Smooth muscle cell of the brain vasculature (primary cell): ENCODE measurements around the gene CRIP1.

Source experiments
- DNase-seq: peaks from one replicate; pipeline ENCODE4 v3.0.0-alpha.2; 2012; ENCODE audit warnings: low read depth, low spot score

The CRIP1 gene

GRCh38 chr14:105492031-105492970 lies 5.6 kb downstream of the CRIP1 start:
- DNase-seq: no peak

DNA sequence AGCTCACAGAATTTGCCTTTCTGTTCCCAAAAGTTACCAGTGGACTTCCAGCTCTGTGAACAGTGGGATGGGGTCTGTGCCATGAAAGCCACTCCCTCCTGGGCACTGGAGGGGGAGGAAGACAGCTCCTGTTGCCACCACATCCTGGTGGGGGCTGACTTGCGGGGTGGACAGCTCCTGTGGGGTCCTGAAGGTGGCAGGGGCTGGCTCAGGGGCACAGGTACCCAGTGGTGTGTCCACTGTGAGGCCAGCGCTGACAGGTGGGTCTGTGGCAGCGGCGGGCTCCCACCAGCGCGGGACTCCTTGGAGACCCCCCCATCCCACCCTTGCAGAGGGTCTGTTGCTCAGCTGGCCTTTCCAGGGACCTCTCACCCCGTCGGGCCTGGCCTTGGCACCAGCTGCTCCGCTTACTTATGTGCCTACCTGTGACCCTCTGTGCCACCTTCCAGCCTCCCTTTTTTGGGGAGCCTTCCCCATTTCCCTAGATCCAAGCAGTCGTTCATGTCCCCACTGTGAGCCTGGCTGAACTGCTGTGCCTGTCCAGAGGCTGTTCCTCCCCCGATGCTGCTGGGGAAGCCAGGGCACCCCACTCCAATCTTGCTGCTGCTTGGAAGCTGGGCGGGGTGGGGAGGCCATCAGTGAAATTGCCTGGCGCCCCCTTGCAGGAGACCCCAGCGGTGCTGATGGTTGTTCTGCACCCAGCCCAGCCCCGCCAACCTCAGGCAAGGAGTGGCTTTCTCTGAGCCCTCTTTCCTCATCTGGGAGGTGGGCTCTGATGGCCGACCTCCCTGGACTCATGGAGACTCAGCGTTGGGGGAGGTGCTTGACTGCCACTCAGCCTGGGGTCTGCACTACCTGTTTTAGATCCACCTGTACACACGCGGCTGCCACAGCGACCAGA lies 6.5 kb downstream of the CRIP1 start:
- no peak for DNase-seq

- no peak for DNase-seq
Observed at GRCh38 chr14:105493921-105494605, 7.4 kb downstream of the CRIP1 start.

DNA sequence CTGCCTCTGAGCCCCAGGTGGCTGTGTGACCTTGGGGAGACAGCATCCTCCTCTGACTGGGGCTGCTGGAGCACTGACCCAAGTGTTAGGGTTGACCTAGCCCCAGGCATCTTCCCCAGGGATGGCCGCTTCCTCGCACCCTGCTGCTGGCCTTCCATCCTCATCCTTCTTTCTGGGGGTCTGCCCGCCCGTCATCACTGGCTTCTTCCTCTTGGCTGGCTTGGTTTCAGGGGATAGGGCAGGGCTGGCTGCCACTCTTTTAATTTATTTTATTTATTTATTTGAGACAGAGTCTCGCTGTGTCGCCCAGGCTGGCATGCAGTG lies 7.9 kb downstream of the CRIP1 start:
- no peak for DNase-seq

GRCh38 chr14:105495101-105495989 lies 8.7 kb downstream of the CRIP1 start:
- no peak for DNase-seq

DNA sequence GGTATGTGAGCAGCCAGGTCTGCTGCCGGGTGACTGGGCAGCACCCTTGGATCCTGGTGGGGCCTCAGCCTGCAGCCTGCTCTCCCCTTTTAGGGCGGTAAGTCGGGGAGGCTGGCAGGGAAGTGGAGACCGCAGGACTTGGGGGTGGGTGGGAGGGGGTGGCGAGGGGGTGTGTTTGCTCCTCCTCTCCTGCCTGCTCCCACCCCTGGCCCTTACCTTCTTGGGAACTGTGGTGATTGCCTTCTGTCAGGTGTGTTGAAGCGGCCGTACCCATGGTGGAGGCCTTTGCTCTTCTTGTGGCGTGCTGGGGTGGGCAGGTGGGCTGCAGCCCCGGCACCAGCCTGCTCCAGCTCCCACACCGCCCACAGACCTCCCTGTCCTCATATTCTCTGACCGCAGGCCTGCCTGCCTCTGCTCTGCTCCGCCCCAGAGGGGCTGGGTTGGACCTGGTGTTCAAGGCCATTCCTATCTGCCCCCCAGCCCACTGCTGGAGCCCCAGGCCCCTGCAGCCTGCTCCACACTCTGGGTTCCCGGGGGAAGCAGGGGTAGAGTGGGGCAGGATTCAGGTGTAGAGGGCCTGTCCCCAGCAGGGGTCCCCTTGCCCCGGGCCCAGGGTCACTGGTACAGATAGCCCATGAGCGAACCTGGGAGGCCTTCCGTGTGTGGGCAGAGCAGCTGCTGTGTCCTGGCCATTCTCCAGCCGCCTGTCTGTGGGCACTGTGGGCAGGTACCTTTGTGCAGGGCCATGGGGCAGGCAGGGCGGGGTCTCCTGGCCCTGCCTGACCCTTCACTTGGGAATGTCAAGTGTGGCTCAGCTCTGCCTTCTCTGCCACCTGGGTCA lies 9.5 kb downstream of the CRIP1 start:
- no peak for DNase-seq

DNA sequence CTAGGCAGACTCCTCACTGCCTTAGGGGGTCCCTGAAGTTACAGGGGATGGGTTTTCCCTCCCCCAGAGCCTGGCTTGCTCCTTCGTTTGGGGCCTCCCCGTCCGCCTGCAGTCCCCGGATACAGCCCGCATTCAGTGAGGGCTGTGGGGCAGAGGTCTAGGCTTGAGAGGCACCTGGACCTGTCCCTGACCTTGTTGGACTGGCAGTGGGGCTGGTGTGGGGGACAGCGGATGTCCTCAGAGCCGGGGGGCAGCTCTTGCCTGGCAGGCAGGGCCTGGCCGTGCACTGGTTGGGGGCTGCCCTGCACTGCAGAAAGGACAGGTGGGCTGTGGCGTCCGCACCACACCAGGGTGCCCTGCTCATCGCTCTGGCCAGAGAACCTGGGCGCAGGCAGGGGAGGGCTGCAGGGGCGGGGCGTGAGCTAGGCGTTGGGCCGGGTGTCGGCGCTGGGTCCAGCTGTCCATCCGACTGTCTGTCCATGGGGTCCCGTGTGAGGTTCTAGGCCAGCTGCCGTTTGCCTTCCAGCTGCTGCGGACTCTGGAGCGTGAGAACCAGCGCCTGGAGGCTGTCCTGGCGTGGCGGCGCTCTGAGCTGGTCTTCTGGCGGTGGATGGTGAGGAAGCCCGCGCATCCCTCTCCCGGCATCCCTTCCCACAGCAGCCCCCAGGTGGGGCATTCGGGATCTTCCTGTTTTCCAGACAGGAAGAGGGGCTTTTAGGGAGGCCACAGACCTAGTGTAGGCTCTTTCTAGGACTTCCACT lies 10.3 kb downstream of the CRIP1 start:
- DNase-seq: no peak

GRCh38 chr14:105497671-105498429 lies 11.2 kb downstream of the CRIP1 start:
- DNase-seq: no peak

- DNase-seq: no peak
Observed at GRCh38 chr14:105498430-105499255, 12.0 kb downstream of the CRIP1 start.

GRCh38 chr14:105499256-105500035 lies 12.8 kb downstream of the CRIP1 start:
- DNase-seq: no peak

GRCh38 chr14:105500036-105500725 lies 13.5 kb downstream of the CRIP1 start:
- no peak for DNase-seq

- DNase-seq: no peak
Observed at GRCh38 chr14:105500726-105501101, 14.0 kb downstream of the CRIP1 start.

- DNase-seq: no peak
Observed at GRCh38 chr14:105501504-105502291, 15.0 kb downstream of the CRIP1 start.

GRCh38 chr14:105502446-105503295 lies 16.0 kb downstream of the CRIP1 start:
- no peak for DNase-seq

DNA sequence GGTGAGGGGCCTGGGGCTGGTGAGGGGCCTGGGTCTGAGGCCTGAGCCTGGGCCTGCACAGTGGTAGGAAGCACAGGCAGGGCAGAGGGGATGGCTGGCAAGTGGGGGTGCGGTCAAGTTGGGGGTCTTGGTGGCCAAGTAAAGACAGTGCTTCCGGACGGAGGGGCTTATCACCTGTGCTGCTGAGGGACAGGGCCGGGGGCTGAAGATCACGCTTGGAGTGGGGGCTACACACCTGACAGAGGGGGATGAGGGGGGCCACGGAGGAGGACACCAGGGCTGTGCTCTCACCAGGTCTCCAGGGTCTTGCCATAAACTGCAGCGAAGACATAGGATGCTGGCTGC lies 16.6 kb downstream of the CRIP1 start:
- DNase-seq: no peak
